ENCODE data around the gene TNRC18. TPM values are rescaled to one million over a fixed set of nuclear protein-coding genes. Genes with fewer than 3 reads are reported as not detected.
"Not testable (repeated sequence)": the region's sequence is repeated elsewhere in the genome, so short reads cannot be mapped to it uniquely, and the experiment has no call there.

TNRC18 gene
- polyA plus RNA-seq, 3 donors, result 105 to 143 (median 134) TPM

DNA sequence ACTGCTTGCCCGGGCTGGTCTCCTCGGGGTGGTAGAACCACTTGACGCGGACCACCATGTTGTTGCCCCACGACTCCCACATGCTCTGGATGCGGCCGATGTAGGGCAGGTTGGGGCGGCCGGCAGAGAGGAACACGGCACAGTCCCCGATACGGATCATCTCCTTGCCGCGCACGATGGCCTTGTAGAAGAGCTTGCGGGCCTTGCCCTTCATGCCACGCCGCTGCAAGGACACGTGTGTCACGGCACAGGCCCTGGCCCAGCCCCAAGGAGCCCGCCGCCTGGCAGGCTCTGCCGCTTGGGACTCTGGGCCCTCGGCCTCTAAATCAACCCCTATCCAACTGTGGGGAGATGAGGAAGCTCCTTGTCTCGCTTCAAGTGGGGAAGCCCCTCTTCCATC, 114.5 kb downstream of the TNRC18 start:
- DNase-seq (ENCODE audit: extremely low read depth in 1 of 11, low read depth in 9 of 11, low spot score in 4 of 11), result no peak

DNA sequence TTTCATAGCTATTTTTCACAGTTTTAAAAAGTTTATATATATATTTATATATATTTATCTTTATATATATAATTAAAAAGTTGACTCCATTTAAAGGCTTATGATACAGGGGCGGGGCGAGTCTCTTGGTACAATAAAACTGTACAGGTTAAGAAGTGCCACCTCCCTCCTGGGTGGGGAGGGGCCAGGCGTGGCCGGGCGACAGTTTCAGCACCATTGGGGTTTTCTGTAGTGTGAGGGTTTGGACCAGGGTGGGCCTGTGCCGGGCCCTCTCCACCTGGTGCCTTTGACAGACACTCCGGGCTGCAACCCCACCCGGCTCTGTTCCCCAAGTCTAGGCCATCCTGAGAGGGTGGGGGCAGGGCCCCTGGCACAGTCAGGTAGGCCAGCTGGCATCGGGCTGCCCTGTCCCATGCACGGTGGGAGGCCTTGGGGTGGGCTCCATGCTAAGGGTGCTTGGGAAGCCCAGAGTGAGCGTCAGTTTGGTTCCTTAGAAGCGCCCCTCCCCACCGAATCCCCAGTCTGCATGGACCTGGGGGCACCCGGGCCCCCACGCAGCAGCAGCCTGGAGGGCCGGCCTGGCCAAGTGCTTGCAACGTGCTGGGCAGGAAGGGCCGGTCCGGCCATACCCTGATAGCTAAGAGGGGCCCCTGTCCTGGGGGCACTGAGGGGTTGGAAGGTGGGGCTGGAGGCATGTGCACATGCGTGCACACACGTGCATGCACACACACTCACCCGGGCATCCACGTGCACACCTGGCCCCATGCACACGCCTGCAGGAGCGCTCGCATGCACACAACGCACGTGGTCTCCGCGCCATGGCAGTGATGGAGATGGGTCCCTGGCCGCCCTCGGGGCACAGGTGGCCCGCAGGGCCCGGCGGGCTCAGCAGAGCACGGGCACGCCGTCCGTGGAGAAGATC, 116.2 kb downstream of the TNRC18 start:
- not testable (repeated sequence) for DNase-seq (ENCODE audit: extremely low read depth in 1 of 11, low read depth in 9 of 11, low spot score in 4 of 11)

DNA sequence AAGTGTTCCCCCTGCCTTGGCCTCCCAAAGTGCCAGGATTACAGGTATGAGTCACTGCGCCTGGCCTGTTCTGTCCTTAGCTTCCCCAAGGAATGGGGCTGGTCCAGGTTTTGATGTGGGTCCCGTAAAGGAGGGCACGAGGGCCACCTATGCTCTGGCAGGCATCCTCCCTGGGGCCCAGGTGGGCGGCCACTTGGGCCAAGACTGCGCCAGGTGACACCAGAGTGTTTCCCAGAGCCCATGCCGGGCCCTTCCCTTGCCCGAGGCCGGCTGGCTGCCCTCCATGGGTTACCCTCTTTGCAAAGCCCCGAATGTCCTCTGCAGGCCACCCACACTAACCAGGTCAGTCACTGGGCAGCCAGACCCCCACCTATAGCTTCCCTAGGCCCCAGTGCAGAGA, 118.6 kb downstream of the TNRC18 start:
- not testable (repeated sequence) for DNase-seq (ENCODE audit: extremely low read depth in 1 of 11, low read depth in 9 of 11, low spot score in 4 of 11)

- no peak for DNase-seq (ENCODE audit: extremely low read depth in 1 of 11, low read depth in 9 of 11, low spot score in 4 of 11)
These were observed 119.8 kb downstream of the TNRC18 start for GRCh38 chr7:5303591-5304505.

DNA sequence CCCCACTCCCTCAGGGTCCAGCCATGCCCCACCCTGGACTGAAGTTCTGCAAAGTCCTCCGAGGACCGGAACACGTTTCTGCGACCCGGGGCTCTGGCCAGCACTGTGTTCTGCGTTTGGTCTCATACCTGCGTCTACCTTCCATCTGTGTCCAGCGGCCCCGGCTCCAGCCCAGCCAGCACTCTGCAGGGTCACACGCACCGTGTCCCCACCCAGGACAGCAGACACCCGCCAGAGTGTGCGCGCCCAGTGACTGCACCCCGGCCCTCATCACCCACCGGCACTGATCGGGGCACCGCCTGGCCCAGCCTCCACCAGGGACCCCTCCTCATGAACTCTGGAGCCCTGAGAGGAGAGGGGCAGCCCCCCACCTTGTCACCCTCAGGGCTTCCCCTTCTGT, 120.6 kb downstream of the TNRC18 start:
- DNase-seq (ENCODE audit: extremely low read depth in 1 of 11, low read depth in 9 of 11, low spot score in 4 of 11), result no peak

DNA sequence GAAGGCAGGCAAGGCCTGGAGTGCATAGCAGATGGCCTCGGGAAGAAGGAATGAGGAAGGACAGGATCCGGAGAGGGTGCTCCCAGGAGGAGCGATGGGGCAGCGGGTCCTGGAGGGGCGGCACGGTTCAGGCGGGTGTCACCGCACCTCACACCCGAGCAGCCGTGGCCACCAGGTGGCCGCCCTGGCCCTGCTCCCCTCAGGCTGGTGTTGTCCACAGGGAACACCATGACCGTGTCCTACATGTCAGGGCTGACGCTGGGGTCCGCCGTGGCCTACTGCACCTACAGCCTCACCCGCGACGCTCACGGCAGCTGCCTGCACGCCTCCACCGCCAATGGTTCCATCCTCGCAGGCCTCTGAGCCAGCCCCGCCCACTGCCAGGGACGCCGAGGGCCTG, 121.1 kb downstream of the TNRC18 start:
- DNase-seq (ENCODE audit: extremely low read depth in 1 of 11, low read depth in 9 of 11, low spot score in 4 of 11), result no peak

- no peak for DNase-seq (ENCODE audit: extremely low read depth in 1 of 11, low read depth in 9 of 11, low spot score in 4 of 11)
These were observed 123.3 kb downstream of the TNRC18 start for GRCh38 chr7:5300366-5300765.

- DNase-seq (ENCODE audit: extremely low read depth in 1 of 11, low read depth in 9 of 11, low spot score in 4 of 11), result peak in 1 of 11 donors; percentile 8
These were observed 126.9 kb downstream of the TNRC18 start for GRCh38 chr7:5296611-5297226.

GRCh38 chr7:5296015-5296610, 127.5 kb downstream of the TNRC18 start:
- DNase-seq (ENCODE audit: extremely low read depth in 1 of 11, low read depth in 9 of 11, low spot score in 4 of 11), result no peak

DNA sequence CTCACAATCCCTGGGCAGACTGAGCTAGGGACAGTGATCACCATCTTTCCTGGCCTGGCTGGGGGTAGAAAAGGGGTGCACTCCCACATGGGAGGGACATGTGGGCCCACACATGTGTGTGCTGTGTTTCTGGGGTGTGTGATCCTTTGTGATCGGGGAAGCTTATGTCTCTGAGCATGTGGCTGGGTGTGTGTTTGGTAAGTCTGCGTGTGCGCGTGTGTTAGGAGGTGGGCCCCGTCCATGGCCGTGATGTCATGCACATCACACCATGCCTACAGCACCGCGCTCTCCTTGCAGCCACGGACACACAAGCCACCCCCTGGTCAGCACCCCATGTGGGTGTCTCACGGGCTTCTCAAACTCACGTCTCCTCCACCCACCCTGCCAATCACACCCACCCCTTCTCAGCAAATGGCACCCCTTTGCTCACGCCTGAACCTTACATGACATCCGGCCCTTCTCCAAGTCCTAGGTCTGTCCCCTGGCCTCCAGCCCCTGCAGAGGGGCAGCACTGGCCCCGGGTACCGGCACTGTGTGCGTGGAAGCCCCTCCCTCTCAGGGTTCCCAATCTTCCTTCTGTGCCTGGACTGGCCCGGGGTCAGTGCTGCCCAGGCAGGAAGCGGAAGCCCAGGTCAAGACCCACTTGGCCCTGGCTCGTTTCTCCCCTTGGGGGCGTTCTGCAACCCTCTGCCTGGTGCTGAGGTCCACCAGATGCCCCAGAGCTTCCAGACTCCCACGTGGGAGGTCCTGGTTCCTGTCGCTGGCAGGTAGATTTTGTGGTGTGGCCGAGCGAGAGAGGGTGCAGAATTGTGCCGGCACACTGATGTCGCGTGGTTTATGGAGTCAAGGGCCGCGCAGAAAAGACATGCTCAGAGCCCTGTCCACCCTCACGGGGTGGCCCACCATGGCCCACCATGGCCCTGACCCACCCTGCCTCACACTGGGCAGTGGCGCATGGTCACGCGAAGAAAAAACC, 128.3 kb downstream of the TNRC18 start:
- no peak for DNase-seq (ENCODE audit: extremely low read depth in 1 of 11, low read depth in 9 of 11, low spot score in 4 of 11)

GRCh38 chr7:5294169-5294987, 129.3 kb downstream of the TNRC18 start:
- DNase-seq (ENCODE audit: extremely low read depth in 1 of 11, low read depth in 9 of 11, low spot score in 4 of 11), result no peak

DNA sequence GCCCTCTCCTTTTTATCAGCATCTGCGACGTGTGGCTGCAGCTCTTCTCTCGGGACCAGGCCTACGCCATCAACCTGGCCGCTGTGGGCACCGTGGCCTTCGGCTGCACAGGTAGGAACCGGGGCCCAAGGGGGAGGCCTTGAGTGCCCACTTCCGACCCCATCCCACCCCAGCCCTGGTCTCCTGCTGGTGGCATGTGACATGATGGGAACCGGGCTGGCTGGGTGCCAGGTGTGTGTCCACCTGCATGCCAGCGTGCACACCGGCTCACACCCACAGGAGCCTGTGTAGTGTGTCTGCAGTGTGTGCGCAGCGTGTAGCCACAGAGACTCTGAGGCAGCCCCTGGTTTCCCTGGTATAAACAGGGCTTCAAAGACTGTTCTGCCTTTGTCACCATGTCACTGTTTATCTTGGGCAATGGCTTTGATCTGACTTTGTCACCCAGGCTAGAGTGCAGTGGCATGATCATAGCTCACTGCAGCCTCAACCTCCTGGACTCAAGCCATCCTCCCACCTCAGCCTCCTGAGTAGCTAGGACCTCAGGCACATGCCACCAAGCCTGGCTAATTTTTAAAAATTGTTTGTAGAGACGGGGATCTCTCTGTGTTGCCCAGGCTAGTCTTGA, 131.8 kb downstream of the TNRC18 start:
- not testable (repeated sequence) for DNase-seq (ENCODE audit: extremely low read depth in 1 of 11, low read depth in 9 of 11, low spot score in 4 of 11)

DNA sequence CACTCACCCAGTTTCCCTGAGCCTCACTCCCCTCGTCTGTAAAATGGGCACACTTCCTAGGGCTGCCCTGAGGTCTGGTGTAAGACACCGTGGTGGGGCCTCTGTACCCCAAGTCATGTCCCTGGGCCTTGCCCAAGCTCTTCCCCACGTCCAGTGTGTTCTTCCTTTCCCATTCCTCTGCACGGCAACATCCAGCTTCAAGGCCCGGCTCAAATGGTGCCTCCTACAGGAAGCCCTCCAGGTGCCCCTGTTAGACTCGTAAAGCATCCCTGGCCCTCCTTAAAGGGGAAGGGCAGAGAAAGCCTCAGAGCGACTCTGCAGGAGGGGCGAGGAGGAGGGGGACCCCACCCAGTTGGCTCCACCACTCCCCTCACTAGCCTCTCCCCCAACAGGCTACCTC, 132.3 kb downstream of the TNRC18 start:
- DNase-seq (ENCODE audit: extremely low read depth in 1 of 11, low read depth in 9 of 11, low spot score in 4 of 11), result no peak

DNA sequence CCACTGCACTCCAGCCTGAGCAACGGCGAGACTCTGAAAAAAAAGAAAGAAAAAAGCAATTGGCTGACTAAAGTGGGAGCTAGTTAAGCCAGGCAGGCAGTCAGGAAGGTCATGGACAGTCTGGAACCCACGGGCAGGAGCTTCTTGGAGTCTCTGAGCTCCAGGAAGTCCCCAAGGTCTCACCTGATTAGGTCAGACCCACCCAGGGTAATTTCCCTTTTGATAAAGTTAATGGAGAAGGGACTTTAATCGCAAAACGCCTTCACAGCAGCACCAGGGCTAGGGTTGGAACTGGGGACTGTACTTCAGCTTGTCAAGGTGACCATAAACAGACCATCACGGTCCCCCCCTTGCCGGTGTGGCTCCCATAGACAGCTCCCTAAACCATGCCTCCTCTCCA, 134.3 kb downstream of the TNRC18 start:
- no peak for DNase-seq (ENCODE audit: extremely low read depth in 1 of 11, low read depth in 9 of 11, low spot score in 4 of 11)

DNA sequence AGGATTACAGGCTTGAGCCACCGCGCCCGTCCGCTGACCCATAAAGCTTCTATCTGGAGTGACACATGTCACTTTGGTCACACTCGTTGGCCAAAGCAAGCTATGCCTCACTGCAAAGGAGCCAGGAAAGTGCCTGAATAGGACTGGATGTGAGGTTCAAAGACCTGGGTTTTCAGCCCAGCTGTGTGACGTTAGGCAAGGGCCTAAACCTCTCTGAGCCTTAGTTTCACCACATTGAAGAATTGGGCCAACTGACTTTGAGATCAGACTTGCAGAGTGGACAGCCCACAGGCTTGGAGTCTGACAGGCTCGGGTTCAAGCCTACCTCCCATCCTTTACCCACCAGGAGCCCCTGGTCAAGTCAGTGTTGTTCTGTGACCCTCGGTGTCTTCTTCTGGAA, 135.1 kb downstream of the TNRC18 start:
- DNase-seq (ENCODE audit: extremely low read depth in 1 of 11, low read depth in 9 of 11, low spot score in 4 of 11), result not testable (repeated sequence)

DNA sequence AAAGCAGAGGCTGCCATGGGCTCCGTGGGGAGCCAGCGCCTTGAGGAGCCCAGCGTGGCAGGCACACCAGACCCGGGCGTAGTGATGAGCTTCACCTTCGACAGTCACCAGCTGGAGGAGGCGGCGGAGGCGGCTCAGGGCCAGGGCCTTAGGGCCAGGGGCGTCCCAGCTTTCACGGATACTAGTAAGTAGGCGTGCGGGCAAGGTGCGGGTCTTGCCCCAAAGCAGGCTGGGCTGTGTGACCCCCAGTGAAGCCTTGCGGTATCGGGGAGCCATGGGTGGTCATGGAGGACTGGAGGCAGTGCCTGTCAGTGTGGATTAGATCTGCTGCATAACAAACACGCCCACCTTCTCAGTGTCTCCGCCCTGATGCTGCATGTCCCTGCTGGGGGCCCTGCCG, 135.8 kb downstream of the TNRC18 start:
- no peak for DNase-seq (ENCODE audit: extremely low read depth in 1 of 11, low read depth in 9 of 11, low spot score in 4 of 11)

GRCh38 chr7:5287373-5287772, 136.3 kb downstream of the TNRC18 start:
- DNase-seq (ENCODE audit: extremely low read depth in 1 of 11, low read depth in 9 of 11, low spot score in 4 of 11), result not testable (repeated sequence)
